Neural cell (in vitro differentiated cells): ENCODE results near the gene ROR1. TPM values are rescaled to one million over a fixed set of nuclear protein-coding genes. Genes with fewer than 3 reads are reported as not detected.

Experiments
- H2AFZ ChIP-seq: fragments of 200-600, 300-800 bp; sonication (generic), shearing (Covaris generic); 2 replicates; pipeline ENCODE4 v1.6.0; 2014; ENCODE audit warnings: low read depth, mild to moderate bottlenecking, antibody characterized with exemption, low read length, moderate library complexity
- H3F3A ChIP-seq: fragments of 200-600 bp; shearing (Covaris generic); 2 replicates; pipeline ENCODE4 v1.6.1; 2016; ENCODE audit warnings: mild to moderate bottlenecking, moderate library complexity, mixed read lengths, antibody characterized with exemption, low read length; ENCODE audit not compliant: insufficient read depth, poor library complexity, severe bottlenecking
- H3K27ac ChIP-seq: fragments of 200-600, 300-800 bp; sonication (generic), shearing (Covaris generic); 2 replicates; pipeline ENCODE4 v1.5.1; 2014; ENCODE audit warnings: mild to moderate bottlenecking, low read length, moderate library complexity
- H3K27me3 ChIP-seq: fragments of 300-800, 200-600 bp; sonication (generic), shearing (Covaris generic); 2 replicates; pipeline ENCODE4 v1.6.0; 2014; ENCODE audit warnings: mild to moderate bottlenecking, low read depth, low read length, moderate library complexity; ENCODE audit not compliant: insufficient read depth
- H3K36me3 ChIP-seq: fragments of 300-800, 200-600 bp; sonication (generic), shearing (Covaris generic); 2 replicates; pipeline ENCODE4 v1.5.1; 2014; ENCODE audit warnings: mild to moderate bottlenecking, antibody characterized with exemption, low read length, moderate library complexity; ENCODE audit not compliant: insufficient read depth
- H3K4me2 ChIP-seq: fragments of 300-800, 200-600 bp; sonication (generic), shearing (Covaris generic); 2 replicates; pipeline ENCODE4 v1.6.0; 2014; ENCODE audit warnings: mild to moderate bottlenecking, low read length
- H3K4me3 ChIP-seq: fragments of 300-800, 200-600 bp; sonication (generic), shearing (Covaris generic); 2 replicates; pipeline ENCODE4 v1.5.1; 2014; ENCODE audit warnings: mild to moderate bottlenecking, low read length, moderate library complexity
- H3K79me2 ChIP-seq: fragments of 200-600 bp; shearing (Covaris generic); replicated peaks from 2 replicates; pipeline ENCODE4 v1.6.0; 2014; ENCODE audit warnings: mild to moderate bottlenecking, low read length, moderate library complexity; ENCODE audit not compliant: insufficient read depth
- H3K9ac ChIP-seq: fragments of 300-800, 200-600 bp; sonication (generic), shearing (Covaris generic); 2 replicates; pipeline ENCODE4 v1.6.1; 2016; ENCODE audit warnings: mild to moderate bottlenecking, low read length, mixed read lengths
- H3K9me2 ChIP-seq: fragments of 200-600 bp; shearing (Covaris generic); 2 replicates; pipeline ENCODE4 v1.6.1; 2016; ENCODE audit warnings: mild to moderate bottlenecking, low read length, mixed read lengths; ENCODE audit not compliant: insufficient read depth
- H3K9me3 ChIP-seq: fragments of 200-600, 300-800 bp; sonication (generic), shearing (Covaris generic); 2 replicates; pipeline ENCODE4 v1.6.1; 2016; ENCODE audit warnings: mild to moderate bottlenecking, mixed run types, low read length, moderate library complexity, mixed read lengths
- H4K20me1 ChIP-seq: fragments of 200-600 bp; shearing (Covaris generic); 2 replicates; pipeline ENCODE4 v1.6.1; 2016; ENCODE audit warnings: mild to moderate bottlenecking, mixed run types; ENCODE audit not compliant: insufficient read depth
- EP300 ChIP-seq: fragments of 450-650 bp; conservative IDR thresholded peaks from 2 replicates; pipeline ENCODE4 v1.6.1; 2014; ENCODE audit warnings: antibody characterized with exemption, mild to moderate bottlenecking, moderate library complexity; ENCODE audit not compliant: poor library complexity, severe bottlenecking
- EZH2 ChIP-seq: fragments of 200-600, 300-800 bp; shearing (Covaris generic), sonication (generic); IDR thresholded peaks from 2 replicates; pipeline ENCODE4 v1.6.1; 2014; ENCODE audit warnings: antibody characterized with exemption, low read length, borderline replicate concordance, mild to moderate bottlenecking; ENCODE audit not compliant: insufficient read depth, poor library complexity, severe bottlenecking
- MXI1 ChIP-seq: fragments of 450-650 bp; conservative IDR thresholded peaks from 2 replicates; pipeline ENCODE4 v1.6.1; 2014; ENCODE audit warnings: antibody characterized with exemption, mild to moderate bottlenecking; ENCODE audit not compliant: poor library complexity, severe bottlenecking
- POLR2AphosphoS5 ChIP-seq: IDR thresholded peaks from 2 replicates; pipeline ENCODE4 v1.6.1; 2012
- RAD21 ChIP-seq: fragments of 450-650 bp; conservative IDR thresholded peaks from 2 replicates; pipeline ENCODE4 v1.6.1; 2014; ENCODE audit warnings: antibody characterized with exemption, mild to moderate bottlenecking, moderate library complexity
- REST ChIP-seq: IDR thresholded peaks from 2 replicates; pipeline ENCODE4 v1.6.1; 2012; ENCODE audit warnings: borderline replicate concordance
- SMC3 ChIP-seq: fragments of 450-650 bp; conservative IDR thresholded peaks from 2 replicates; pipeline ENCODE4 v1.6.1; 2014; ENCODE audit warnings: antibody characterized with exemption, mild to moderate bottlenecking, moderate library complexity; ENCODE audit not compliant: poor library complexity
- TAF1 ChIP-seq: IDR thresholded peaks from 2 replicates; pipeline ENCODE4 v1.6.1; 2012; ENCODE audit warnings: low read depth
- polyA plus RNA-seq: library from polyadenylated mRNA; depleted of rRNA; stranded (reverse); fragments of >200 nt; gene quantifications from 2 replicates; pipeline ENCODE4 v1.2.3, GENCODE V29; 2014
- TF ChIP-seq, protein P1 (sequence below): fragments of 450-650 bp; IDR thresholded peaks from 2 replicates; pipeline ENCODE4 v1.5.1; 2014; ENCODE audit warnings: antibody characterized with exemption, mild to moderate bottlenecking, moderate library complexity; ENCODE audit not compliant: poor library complexity, severe bottlenecking

Gene ROR1
- polyA plus RNA-seq, 1 donor from 2014 or later: 0.27 TPM

- Histone ChIP-seq H3K4me3 (no peak overlapping the region), H2AFZ (no peak overlapping the region), H3K4me2 (no peak overlapping the region), H4K20me1 (no peaks in the 10 kb centered on the region), H3K79me2 (no peaks in the 10 kb centered on the region), H3K27me3 (no peaks in the 10 kb centered on the region), H3K9ac (no peak overlapping the region), H3K9me2 (no peaks in the 10 kb centered on the region), H3K27ac (no peak overlapping the region), H3F3A (no peaks in the 10 kb centered on the region), H3K36me3 (no peaks in the 10 kb centered on the region), H3K9me3 (no peaks in the 10 kb centered on the region)
- TF ChIP-seq REST: no peak
- no peak for TF ChIP-seq MXI1
Measured at GRCh38 chr1:64029037-64029436, 255.2 kb downstream of the ROR1 start.

GRCh38 chr1:64030411-64030810 lies 256.6 kb downstream of the ROR1 start:
- Histone ChIP-seq H3K4me3 (no peak overlapping the region), H3F3A (no peaks in the 10 kb centered on the region), H3K9me3 (no peaks in the 10 kb centered on the region), H3K79me2 (no peaks in the 10 kb centered on the region), H3K9me2 (no peaks in the 10 kb centered on the region), H3K27ac (no peak overlapping the region), H3K9ac (no peak overlapping the region), H4K20me1 (no peaks in the 10 kb centered on the region), H3K4me2 (no peak overlapping the region), H2AFZ (no peak overlapping the region), H3K36me3 (no peaks in the 10 kb centered on the region), H3K27me3 (no peaks in the 10 kb centered on the region)
- TF ChIP-seq EZH2 (no peak), RAD21 (no peak), TAF1 (no peak), MXI1 (no peak), EP300 (no peak), SMC3 (no peak), POLR2AphosphoS5 (no peak)

GRCh38 chr1:64031236-64031635 lies 257.4 kb downstream of the ROR1 start:
- no peaks in the 10 kb centered on the region for H3K9me3 ChIP-seq
- no peak overlapping the region for H3K4me2 ChIP-seq
- no peak overlapping the region for H3K27ac ChIP-seq
- no peaks in the 10 kb centered on the region for H3F3A ChIP-seq
- TF ChIP-seq, protein P1, sequence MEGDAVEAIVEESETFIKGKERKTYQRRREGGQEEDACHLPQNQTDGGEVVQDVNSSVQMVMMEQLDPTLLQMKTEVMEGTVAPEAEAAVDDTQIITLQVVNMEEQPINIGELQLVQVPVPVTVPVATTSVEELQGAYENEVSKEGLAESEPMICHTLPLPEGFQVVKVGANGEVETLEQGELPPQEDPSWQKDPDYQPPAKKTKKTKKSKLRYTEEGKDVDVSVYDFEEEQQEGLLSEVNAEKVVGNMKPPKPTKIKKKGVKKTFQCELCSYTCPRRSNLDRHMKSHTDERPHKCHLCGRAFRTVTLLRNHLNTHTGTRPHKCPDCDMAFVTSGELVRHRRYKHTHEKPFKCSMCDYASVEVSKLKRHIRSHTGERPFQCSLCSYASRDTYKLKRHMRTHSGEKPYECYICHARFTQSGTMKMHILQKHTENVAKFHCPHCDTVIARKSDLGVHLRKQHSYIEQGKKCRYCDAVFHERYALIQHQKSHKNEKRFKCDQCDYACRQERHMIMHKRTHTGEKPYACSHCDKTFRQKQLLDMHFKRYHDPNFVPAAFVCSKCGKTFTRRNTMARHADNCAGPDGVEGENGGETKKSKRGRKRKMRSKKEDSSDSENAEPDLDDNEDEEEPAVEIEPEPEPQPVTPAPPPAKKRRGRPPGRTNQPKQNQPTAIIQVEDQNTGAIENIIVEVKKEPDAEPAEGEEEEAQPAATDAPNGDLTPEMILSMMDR: no peak
- TF ChIP-seq MXI1 (no peak), EP300 (no peak), TAF1 (no peak), EZH2 (no peak), SMC3 (no peak), REST (no peak), RAD21 (no peak), POLR2AphosphoS5 (no peak)
- no peak overlapping the region for H2AFZ ChIP-seq
- no peak overlapping the region for H3K9ac ChIP-seq
- H4K20me1 ChIP-seq: no peaks in the 10 kb centered on the region
- H3K27me3 ChIP-seq: no peaks in the 10 kb centered on the region
- H3K4me3 ChIP-seq: no peak overlapping the region
- H3K36me3 ChIP-seq: no peaks in the 10 kb centered on the region
- H3K9me2 ChIP-seq: no peaks in the 10 kb centered on the region
- no peaks in the 10 kb centered on the region for H3K79me2 ChIP-seq
